RPMI8226 (cell line): ENCODE measurements around the gene ABLIM2.
A peak's percentile ranks its signal among the peaks of the same experiment; 100 is the strongest.

Experiments used
- DNase-seq: peaks from one replicate; pipeline ENCODE4 v3.0.0-alpha.2; 2015

Gene ABLIM2

GRCh38 chr4:7970361-7970946 is 188.2 kb downstream of the ABLIM2 start:
- DNase-seq, result no peak

- no peak for DNase-seq
Measured at GRCh38 chr4:7968262-7968896, 190.2 kb downstream of the ABLIM2 start.

GRCh38 chr4:7967501-7968261 is 190.9 kb downstream of the ABLIM2 start:
- DNase-seq, result peak; percentile 25

GRCh38 chr4:7967063-7967440 is 191.6 kb downstream of the ABLIM2 start:
- no peak for DNase-seq

GRCh38 chr4:7966281-7967062 is 192.1 kb downstream of the ABLIM2 start:
- no peak for DNase-seq

GRCh38 chr4:7964890-7965662 is 193.5 kb downstream of the ABLIM2 start:
- no peak for DNase-seq

- no peak for DNase-seq
Measured at GRCh38 chr4:7964459-7964858, 194.2 kb downstream of the ABLIM2 start.

GRCh38 chr4:7963691-7964090 is 194.9 kb downstream of the ABLIM2 start:
- DNase-seq, result no peak

GRCh38 chr4:7962609-7963508 is 195.8 kb downstream of the ABLIM2 start:
- DNase-seq, result no peak

- no peak for DNase-seq
Measured at GRCh38 chr4:7960790-7961655, 197.6 kb downstream of the ABLIM2 start.

GRCh38 chr4:7960017-7960789 is 198.4 kb downstream of the ABLIM2 start:
- no peak for DNase-seq

GRCh38 chr4:7959078-7959477 is 199.5 kb downstream of the ABLIM2 start:
- DNase-seq, result no peak

- DNase-seq, result no peak
Measured at GRCh38 chr4:7956934-7957656, 201.5 kb downstream of the ABLIM2 start.

- no peak for DNase-seq
Measured at GRCh38 chr4:7956270-7956808, 202.3 kb downstream of the ABLIM2 start.

- DNase-seq, result no peak
Measured at GRCh38 chr4:7955393-7955792, 203.2 kb downstream of the ABLIM2 start.

GRCh38 chr4:7952615-7953014 is 206.0 kb downstream of the ABLIM2 start:
- no peak for DNase-seq

- no peak for DNase-seq
Measured at GRCh38 chr4:7950301-7951092, 208.1 kb downstream of the ABLIM2 start.

GRCh38 chr4:7949759-7950158 is 208.9 kb downstream of the ABLIM2 start:
- DNase-seq, result no peak
